ENCODE data around the gene RANBP3. TPM values are rescaled to one million over a fixed set of nuclear protein-coding genes. Genes with fewer than 3 reads are reported as not detected.

Gene RANBP3
- total RNA-seq, 3 donors from 2014 or later = 54.4 to 66.2 (median 64.9) TPM

GRCh38 chr19:5993648-5994358, 15.9 kb upstream of the RANBP3 start:
- Histone ChIP-seq H3K27ac (peak overlapping the region; percentile 4 to 36), H3K4me3 (peak overlapping the region in 1 of 3 donors; percentile 49), H3K27me3 (no peaks in the 10 kb centered on the region), H3K9me3 (no peaks in the 10 kb centered on the region), H3K36me3 (no peaks in the 10 kb centered on the region), H3K4me1 (peaks cover 0 to 6% of the 10 kb centered on the region in 2 donors)
- no peak for DNase-seq (ENCODE audit: low spot score in 2 of 2)
- intact Hi-C loops (cut with DNase I; ENCODE audit: low total_unique reads) = no loop called here
- TF ChIP-seq POLR2A (IDR thresholded peaks at IDR 0.05) (no peak), CTCF (IDR thresholded peaks at IDR 0.05) (no peak), POLR2AphosphoS5 (IDR thresholded peaks at IDR 0.05) (no peak)

GRCh38 chr19:5993201-5993600, 15.3 kb upstream of the RANBP3 start:
- Histone ChIP-seq H3K27me3 (no peaks in the 10 kb centered on the region), H3K9me3 (no peaks in the 10 kb centered on the region), H3K4me3 (no peak overlapping the region), H3K27ac (no peak overlapping the region), H3K4me1 (peaks cover 0 to 6% of the 10 kb centered on the region in 2 donors), H3K36me3 (no peaks in the 10 kb centered on the region)
- DNase-seq (ENCODE audit: low spot score in 2 of 2) = no peak
- TF ChIP-seq POLR2AphosphoS5 (IDR thresholded peaks at IDR 0.05) = no peak
- no peak for TF ChIP-seq POLR2A (IDR thresholded peaks at IDR 0.05)
- TF ChIP-seq CTCF (IDR thresholded peaks at IDR 0.05) = no peak
- intact Hi-C loops (cut with DNase I; ENCODE audit: low total_unique reads) = no loop called here

- Histone ChIP-seq H3K27ac (no peak overlapping the region), H3K4me3 (no peak overlapping the region), H3K4me1 (peaks cover 0 to 6% of the 10 kb centered on the region in 2 donors), H3K36me3 (no peaks in the 10 kb centered on the region), H3K9me3 (no peaks in the 10 kb centered on the region), H3K27me3 (no peaks in the 10 kb centered on the region)
- TF ChIP-seq POLR2A (IDR thresholded peaks at IDR 0.05) (no peak), POLR2AphosphoS5 (IDR thresholded peaks at IDR 0.05) (no peak), CTCF (IDR thresholded peaks at IDR 0.05) (no peak)
- no peak for DNase-seq (ENCODE audit: low spot score in 2 of 2)
- intact Hi-C loops (cut with DNase I; ENCODE audit: low total_unique reads) = no loop called here
Measured at GRCh38 chr19:5992756-5993155, 14.8 kb upstream of the RANBP3 start.

DNA sequence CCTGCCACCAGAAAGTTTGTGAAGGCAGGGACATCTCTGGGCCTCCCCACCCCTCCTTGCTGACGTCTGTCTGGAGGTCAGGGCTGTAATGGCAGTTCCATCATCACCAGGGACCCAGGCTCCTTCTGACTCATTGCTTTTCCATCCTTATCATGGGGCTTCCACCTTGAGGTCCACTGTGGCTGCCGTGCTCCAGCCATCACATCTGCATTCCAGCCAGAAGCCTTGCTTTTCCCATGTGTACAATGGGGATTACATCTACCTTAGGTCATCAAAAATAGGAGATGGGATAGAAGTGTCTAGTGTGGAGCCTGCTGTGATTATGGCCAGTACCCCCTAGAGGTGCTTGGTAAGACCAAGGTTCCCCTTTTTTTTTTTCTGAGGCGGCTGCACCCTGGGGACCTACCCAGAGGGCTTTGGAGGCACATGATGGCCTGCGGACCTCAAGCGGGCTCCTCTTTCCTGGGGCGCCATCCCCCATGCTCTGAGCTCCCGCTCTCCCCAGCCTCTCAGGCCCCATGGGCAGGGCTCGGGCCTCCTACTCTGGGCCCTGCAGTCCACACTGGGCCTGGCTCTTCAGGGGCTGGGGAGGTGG, 13.4 kb upstream of the RANBP3 start:
- H3K36me3 ChIP-seq = no peaks in the 10 kb centered on the region
- H3K9me3 ChIP-seq = no peaks in the 10 kb centered on the region
- no peak for DNase-seq (ENCODE audit: low spot score in 2 of 2)
- H3K27me3 ChIP-seq = no peaks in the 10 kb centered on the region
- intact Hi-C loops (cut with DNase I; ENCODE audit: low total_unique reads) = no loop called here
- TF ChIP-seq POLR2AphosphoS5 (IDR thresholded peaks at IDR 0.05) (no peak), CTCF (IDR thresholded peaks at IDR 0.05) (no peak), POLR2A (IDR thresholded peaks at IDR 0.05) (no peak)
- no peak overlapping the region for H3K27ac ChIP-seq
- H3K4me3 ChIP-seq = no peak overlapping the region
- H3K4me1 ChIP-seq = peaks cover 0 to 9% of the 10 kb centered on the region in 2 donors

GRCh38 chr19:5990289-5990797, 12.4 kb upstream of the RANBP3 start:
- Histone ChIP-seq H3K4me3 (peak overlapping the region in 2 of 3 donors; percentile 33 to 55), H3K27ac (peak overlapping the region in 1 of 2 donors; percentile 15), H3K9me3 (no peaks in the 10 kb centered on the region), H3K4me1 (peaks cover 0 to 9% of the 10 kb centered on the region in 2 donors), H3K36me3 (no peaks in the 10 kb centered on the region), H3K27me3 (no peaks in the 10 kb centered on the region)
- intact Hi-C loops (cut with DNase I; ENCODE audit: low total_unique reads) = no loop called here
- DNase-seq (ENCODE audit: low spot score in 2 of 2) = no peak
- TF ChIP-seq CTCF (IDR thresholded peaks at IDR 0.05) (no peak), POLR2A (IDR thresholded peaks at IDR 0.05) (no peak), POLR2AphosphoS5 (IDR thresholded peaks at IDR 0.05) (no peak)
